GM21390 (cell line): ENCODE measurements around the gene DDOST.

ENCODE experiments used
- ATAC-seq: cut with Tn5 transposase; IDR thresholded peaks from one replicate; pipeline ENCODE4 v1.9.1; 2021; ENCODE audit not compliant: unreplicated experiment

The DDOST gene

DNA sequence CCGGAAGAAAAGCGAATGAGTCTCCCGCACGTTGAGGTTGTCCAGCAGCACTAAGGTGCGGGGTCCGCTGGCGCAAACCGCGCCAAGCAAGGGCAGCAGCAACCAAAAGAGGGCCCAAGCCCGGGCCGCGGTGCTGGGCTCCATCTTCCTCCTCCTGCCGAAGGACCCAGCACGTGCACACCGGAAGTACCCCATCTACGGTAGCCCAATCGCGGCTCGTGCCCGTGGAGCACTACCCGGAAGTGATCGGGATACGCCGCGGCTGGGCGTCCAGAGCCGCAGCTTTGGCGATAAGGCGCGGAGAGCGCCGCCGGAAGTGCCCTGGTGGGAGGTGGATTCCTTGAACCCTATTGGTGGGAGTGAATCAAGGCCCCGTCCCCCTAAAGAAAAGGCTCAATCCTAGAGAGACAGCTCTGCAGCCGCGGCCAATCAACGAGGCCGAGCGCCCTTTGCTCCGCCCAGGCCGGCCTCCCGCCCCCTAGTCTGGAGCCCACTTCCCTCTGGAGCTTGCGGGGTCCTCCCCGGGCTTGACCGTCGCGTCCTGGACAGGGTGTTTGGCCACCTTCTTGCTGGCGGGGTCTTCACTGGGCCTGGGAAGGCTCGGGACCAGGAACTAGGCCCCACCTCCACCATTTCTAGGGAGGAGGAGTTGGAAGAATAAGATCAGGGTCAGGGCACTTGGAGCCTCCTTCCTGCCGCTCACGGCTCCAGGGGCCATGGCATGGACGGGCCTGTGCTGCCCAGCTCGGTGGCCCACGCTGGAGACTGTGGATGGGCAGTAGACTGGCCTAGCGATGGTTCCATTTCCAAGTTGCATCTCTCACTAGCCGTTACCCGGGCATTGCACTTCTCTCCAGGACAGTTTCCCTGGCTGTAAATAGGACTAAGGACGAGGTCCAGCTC is at the start of gene DDOST:
TSS of gene DDOST (minus strand) at position 163 of the 903 bp plus-strand sequence. CDS start at position 144, 19 bp downstream.
- peak; percentile 96 for ATAC-seq

DNA sequence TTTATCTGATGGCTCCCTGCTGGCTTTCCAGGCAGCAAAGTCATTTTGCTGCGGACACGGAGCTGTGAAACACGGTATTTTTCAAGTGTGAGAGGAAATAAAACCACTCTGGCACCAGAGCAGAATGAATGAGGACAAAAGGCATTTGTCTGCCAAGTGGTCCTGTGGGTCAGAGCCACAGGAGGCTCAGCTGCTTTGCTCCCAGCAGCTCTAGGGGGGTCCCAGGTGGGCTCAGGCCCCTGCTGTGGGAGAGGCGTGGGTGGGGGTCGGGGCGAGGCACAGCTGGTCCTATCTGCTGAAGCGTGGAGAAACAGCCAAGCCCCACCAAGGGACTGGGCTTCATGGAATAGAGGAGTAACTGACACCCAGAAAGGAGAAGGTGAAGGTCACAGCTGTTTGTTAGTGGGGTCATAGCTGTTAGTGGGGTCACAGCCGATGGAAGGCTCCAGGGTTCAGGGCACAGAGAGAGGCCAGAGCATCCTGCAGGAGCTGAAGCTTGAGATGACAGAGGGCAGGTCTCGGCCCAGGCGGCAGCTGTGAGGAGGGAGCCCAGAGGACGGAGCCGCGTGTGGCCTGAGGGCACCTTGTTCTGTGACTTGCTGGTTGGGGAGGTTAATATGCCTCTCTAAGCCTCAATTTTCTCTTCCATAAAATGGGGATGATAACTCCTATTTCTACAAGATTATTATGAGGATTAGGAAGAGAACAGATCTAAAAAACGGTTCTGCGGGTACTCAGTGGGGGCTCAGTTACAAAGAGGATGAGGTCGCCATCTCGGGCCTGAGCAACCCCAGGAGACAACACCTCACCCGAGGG is 49.5 kb upstream of the DDOST start:
- no peak for ATAC-seq

DNA sequence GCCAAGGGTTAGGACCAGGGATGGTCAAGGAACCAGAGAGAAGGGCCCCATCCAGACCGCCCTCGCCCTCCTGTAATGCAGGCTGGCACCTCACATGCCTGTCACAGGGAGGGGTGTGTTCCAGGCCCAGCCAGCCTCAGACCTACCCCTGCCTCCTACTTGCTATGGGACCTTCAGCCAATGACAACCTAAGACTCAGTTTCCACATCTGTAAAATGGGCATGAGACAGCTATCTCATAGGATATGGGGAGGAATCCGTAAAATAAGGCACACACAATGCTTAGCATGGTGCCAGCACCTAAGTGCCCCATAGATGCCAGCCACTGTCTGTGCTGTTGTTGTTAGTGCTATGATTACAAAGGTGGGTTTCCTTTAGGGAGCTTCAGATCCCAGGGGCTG is 48.7 kb upstream of the DDOST start:
- ATAC-seq = no peak

GRCh38 chr1:20708891-20709290 is 47.7 kb upstream of the DDOST start:
- no peak for ATAC-seq

GRCh38 chr1:20708057-20708456 is 46.9 kb upstream of the DDOST start:
- ATAC-seq = no peak

DNA sequence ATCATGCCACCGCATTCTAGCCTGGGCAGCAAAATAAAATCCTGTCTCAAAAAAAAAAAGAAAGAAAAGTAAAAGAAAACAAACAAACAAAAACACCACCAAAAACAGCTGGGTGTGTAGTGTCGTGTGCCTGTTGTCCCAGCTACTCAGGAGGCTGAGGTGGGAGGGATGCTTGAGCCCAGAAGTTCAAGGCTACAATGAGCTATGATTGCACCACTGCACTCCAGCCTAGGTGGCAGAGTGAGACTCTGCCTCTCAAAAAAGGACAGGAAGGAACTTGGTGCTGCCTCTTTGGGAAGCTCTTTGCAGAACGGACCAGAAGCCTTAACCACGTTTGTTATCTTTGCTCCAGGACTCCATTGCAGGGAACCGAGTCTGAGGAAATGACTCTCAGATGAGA is 45.7 kb upstream of the DDOST start:
- ATAC-seq = no peak

DNA sequence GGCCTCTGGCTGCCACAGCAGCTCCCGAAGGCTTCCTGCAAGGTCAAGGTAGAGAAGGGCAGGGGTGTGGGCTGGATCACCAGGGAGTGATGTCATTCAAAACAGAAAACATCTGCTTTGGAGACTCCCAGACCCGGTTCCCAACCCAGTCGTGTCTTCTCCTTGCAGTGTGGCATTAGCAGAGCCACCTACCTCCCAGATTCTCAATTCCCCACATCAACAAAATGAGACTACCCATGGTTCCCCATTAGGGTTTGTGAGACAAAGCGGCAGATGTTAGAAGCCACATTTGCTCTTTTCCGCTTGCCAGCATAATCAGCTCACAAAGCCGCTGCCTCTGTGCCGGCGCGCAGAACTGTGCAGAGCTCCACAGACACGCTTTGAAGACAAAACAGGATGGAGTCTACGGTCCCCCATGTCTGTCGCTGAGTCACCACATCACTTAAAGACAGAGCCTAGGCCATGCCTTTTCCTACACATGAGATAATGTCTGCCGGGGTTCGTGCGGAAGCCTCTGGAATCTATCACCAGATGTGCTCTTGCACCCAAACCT is 44.1 kb upstream of the DDOST start:
- no peak for ATAC-seq

DNA sequence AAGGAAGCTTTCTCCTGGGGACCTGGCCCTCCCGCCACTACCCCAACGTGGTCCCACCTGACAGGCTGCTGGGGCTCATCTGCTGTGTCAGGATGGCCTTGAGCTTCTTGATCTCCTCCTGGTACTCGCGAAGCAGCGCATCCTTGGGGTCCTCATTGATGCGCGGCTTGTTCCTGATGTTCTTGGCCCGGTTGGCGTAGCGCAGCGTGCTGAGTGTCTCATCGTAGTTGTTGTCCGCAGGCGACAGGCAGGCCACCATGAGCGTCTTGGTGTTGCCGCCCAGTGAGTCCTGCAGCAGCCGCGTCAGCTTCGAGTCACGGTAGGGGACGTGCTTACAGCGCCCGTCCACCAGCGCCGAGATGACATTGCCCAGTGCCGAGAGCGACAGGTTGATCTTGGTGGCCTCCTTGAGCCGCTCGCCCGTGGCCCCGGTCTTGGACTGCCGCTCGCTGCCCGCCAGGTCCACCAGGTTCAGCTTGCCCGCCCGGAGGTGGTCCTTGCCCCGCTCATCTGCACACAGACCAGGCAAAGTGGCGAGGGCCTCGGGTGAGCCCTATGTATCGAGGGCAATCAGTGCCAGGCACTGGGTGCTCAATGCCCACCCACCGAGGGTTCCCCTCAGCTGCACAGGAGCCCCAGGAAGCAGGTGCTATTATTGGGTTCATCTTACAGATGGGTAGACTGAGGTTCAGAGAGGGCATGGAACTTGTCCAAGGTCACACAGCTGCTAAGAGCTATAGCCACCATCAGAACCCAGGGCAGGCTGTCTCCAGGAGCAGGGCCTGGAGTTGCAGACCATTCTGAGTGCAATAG is 43.4 kb upstream of the DDOST start:
- no peak for ATAC-seq

GRCh38 chr1:20703124-20703756 is 42.1 kb upstream of the DDOST start:
- ATAC-seq = no peak

DNA sequence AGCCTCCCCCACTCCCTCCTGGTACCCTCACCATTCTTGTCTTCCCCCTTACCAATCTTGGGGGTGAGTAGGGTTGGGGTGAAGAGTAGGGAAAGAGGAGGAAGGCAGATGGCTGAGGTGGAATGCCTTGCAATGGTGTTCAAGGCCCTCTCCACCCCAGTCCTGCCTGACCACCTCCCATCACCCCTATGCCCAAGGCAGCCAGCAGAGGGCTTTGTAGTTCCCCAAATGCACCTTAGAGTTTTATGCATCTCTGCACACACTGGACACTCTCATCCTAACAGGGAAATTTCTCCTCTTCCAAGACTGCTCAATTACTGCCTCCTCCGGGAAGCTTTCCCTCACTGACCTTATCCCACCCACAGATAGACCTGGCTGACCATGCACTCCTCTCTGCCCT is 41.2 kb upstream of the DDOST start:
- ATAC-seq = no peak

DNA sequence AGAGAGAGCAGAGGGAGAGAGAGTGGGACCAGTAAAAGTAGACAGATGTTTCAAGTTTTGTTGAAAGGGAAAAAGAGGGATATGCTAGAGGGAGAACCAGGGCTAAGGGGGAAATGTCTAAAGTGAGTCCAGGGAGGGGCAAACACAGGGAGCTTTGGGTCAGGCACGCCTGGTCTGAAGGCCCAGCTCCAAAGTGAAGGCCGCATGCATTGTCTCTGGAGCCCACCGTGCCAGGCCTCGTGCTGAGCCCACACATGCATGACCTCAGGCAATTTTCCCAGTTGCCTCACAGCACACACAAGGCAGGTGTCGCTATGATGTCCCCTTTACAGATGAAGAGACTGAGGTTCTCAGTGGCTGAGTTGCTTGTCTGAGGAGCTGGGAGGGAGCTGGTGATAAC is 40.7 kb upstream of the DDOST start:
- no peak for ATAC-seq

DNA sequence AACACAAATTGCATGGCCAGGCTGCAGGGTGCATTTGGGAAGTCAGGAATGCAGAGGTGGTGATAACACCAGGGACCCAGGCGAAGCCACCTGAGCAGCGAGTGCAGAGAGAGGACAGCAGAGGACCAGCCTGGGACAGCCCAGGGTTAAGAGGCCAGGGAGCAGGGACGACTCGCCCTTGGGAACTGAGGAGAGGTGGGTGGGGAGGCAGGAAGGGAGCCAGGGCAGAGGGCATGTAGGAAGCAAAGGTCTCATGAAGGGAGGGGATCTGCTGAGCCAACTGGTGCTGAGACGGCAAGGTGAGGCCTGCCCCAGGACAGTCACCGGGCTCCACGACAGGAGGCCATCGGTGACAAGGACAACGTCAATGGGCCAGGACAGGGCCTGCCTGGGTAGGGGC is 40.3 kb upstream of the DDOST start:
- no peak for ATAC-seq

- ATAC-seq = no peak
Measured at GRCh38 chr1:20700636-20701215, 39.6 kb upstream of the DDOST start.

DNA sequence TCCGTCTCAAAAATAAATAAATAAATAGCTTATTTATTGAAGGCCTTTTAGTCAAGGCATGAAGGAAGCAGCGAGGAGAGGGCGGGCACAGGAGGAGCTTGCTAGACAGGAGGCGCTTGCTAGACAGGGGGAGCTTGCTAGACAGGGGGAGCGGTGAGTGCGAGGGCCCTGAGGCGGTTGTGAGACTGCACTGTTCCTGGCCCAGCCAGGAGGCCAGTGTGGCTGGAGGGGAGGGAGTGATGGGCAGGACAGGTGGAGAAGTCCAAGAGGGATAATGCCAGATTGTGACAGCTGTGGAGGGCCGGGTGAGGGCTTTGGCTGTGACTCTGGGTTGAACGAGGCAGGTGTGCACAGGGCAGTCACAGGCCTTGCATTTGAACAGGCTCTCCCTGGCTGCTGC is 38.4 kb upstream of the DDOST start:
- no peak for ATAC-seq

DNA sequence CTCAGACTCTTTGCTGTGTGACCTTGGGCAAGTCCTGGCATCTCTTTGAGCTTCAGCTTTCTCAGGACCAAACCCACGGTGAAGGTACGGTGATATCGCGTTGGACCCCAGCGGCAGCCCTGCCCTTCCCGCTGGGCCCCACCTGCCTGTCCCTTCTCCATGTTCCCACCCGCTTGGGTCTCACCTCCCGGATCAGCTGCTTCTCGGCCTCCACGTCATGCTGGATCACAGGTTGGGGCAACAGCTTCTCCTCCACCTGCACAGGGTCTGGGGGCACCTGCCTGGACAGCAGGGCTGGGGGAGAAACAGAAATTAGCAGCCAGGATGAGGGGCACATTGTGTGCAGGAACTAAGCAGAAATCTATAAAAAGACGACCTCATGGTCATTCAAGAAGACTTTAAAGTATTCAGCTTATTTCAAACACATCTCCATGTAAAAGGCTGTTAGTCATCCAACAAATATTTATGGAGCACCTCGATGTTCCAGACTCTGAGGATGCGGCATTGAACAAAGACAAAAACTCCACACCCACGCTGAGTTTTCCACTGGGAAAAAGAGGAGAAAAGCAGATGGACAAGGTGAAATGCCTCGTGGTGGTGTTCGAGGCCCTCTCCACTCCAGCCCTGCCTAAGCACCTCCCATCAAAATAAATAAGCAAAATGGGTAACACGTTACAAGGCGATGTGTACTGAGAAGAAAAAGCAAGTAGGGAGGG is 37.2 kb upstream of the DDOST start:
- no peak for ATAC-seq

- no peak for ATAC-seq
Measured at GRCh38 chr1:20697563-20697962, 36.4 kb upstream of the DDOST start.

GRCh38 chr1:20696397-20697333 is 35.5 kb upstream of the DDOST start:
- ATAC-seq = peak; percentile 63

DNA sequence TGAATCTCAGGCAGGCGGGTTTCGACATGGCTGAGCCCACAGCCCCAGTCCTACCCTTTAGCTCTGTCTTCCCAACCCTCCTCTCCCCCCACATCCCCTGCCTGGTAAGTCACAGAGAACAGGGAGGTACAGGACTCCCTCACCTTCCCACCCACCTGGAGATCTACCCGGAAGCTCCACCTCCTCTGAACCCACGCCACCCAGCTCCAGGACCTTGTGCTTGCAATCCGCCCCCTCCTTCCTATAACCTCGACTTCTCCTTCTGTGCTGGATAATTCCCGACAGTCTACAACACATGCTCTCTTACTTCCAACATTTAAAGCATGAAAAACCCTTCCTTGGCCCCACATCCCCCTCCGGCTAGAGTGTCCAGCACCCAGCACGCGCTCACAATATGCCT is 34.3 kb upstream of the DDOST start:
- no peak for ATAC-seq
